Measurements from ENCODE around the gene C4orf36.

Gene C4orf36

GRCh38 chr4:86857341-86858052 is 34.7 kb downstream of the C4orf36 start:
- no peak for DNase-seq (ENCODE audit: low read depth, low spot score)

GRCh38 chr4:86856896-86857295 is 35.3 kb downstream of the C4orf36 start:
- no peak for DNase-seq (ENCODE audit: low read depth, low spot score)

- no peak for DNase-seq (ENCODE audit: low read depth, low spot score)
These were observed 36.6 kb downstream of the C4orf36 start for GRCh38 chr4:86855572-86855971.

- DNase-seq (ENCODE audit: low read depth, low spot score) = no peak
These were observed 39.0 kb downstream of the C4orf36 start for GRCh38 chr4:86853209-86853608.

- DNase-seq (ENCODE audit: low read depth, low spot score) = peak; percentile 51
These were observed 43.2 kb downstream of the C4orf36 start, which contains the start of gene SLC10A6 for GRCh38 chr4:86848732-86849619. Gene SLC10A6 (minus strand): TSS chr4:86849384. CDS start chr4:86849115, 269 bp downstream.

- DNase-seq (ENCODE audit: low read depth, low spot score) = peak; percentile 75
These were observed 44.1 kb downstream of the C4orf36 start for GRCh38 chr4:86848136-86848535.

GRCh38 chr4:86847571-86847970 is 44.7 kb downstream of the C4orf36 start:
- no peak for DNase-seq (ENCODE audit: low read depth, low spot score)

- peak; percentile 30 for DNase-seq (ENCODE audit: low read depth, low spot score)
These were observed 45.3 kb downstream of the C4orf36 start for GRCh38 chr4:86846921-86847320.

GRCh38 chr4:86845593-86845992 is 46.6 kb downstream of the C4orf36 start:
- DNase-seq (ENCODE audit: low read depth, low spot score) = no peak

GRCh38 chr4:86841309-86841708 is 50.9 kb downstream of the C4orf36 start:
- DNase-seq (ENCODE audit: low read depth, low spot score) = no peak

GRCh38 chr4:86840858-86841257 is 51.4 kb downstream of the C4orf36 start:
- no peak for DNase-seq (ENCODE audit: low read depth, low spot score)

- no peak for DNase-seq (ENCODE audit: low read depth, low spot score)
These were observed 54.3 kb downstream of the C4orf36 start for GRCh38 chr4:86837691-86838503.

- no peak for DNase-seq (ENCODE audit: low read depth, low spot score)
These were observed 56.5 kb downstream of the C4orf36 start for GRCh38 chr4:86835677-86836076.

GRCh38 chr4:86834901-86835300 is 57.3 kb downstream of the C4orf36 start:
- peak; percentile 67 for DNase-seq (ENCODE audit: low read depth, low spot score)

GRCh38 chr4:86833615-86834014 is 58.6 kb downstream of the C4orf36 start:
- DNase-seq (ENCODE audit: low read depth, low spot score) = no peak

- peak; percentile 85 for DNase-seq (ENCODE audit: low read depth, low spot score)
These were observed 60.7 kb downstream of the C4orf36 start for GRCh38 chr4:86831262-86832130.

Data from astrocyte of the hippocampus (primary cell).